RPMI8226 (cell line): ENCODE data around the gene CDKN1C.

Source experiments
- DNase-seq: peaks from one replicate; pipeline ENCODE4 v3.0.0-alpha.2; 2015

The CDKN1C gene

DNA sequence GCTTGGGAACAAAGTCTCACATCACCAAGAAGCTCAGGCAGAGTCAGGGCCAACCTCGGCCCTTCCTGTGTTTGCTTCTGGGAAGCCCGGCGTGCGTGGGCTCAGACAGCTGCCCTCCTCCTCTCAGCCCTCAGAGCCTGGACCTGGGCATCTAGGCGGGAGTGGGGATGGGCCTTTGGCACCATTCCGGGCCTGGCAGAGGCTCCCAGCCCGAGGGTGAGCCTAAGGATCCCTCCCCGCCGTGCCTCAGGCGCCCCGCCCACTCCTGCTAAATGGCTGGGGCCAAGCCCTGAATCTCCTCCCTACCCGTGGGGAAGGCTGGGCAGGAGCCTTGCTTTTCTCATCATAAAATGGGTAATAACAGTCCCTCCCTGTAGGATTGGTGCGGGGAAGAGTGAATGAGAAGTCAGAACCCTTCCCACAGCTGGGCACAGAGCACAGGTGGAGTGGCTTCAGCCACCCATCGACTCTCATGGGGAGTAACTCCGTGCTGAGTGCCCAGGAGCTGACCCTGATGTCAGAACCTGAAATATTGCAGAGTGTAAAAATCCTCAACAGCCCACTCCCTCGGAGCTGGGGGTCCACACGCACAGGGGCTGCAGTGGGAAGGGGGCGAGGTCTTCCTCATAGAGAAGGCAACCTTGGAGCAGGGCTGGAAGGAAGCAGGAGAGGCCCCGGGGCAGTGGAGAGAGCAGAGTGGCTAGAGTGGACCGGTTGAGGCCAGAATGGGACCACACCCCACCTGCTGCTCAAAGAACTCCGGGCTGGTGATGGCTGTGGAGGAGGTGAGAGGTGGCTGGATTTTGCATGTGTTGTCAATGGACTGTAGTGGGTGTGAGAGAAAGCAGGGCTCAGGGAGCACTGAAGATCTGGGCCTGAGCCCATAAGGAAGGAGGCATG is 18.8 kb upstream of the CDKN1C start:
- no peak for DNase-seq

DNA sequence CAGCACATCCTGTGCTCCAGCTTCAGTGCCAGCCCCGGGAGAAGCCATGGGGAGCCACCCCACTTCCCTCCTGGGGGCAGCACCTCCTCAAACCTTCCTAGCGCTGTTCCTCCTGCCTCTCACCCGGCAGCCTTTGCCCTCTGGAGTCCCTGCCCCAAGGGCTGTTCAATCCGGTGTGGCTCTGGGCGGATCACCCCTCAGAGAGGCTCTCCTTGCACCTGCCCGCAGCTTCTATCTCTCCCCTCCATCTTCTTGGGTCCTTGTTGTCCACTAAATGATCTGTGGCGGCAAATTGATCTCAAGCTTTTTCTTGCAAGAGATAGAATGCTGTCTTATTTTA is 18.1 kb upstream of the CDKN1C start:
- no peak for DNase-seq

DNA sequence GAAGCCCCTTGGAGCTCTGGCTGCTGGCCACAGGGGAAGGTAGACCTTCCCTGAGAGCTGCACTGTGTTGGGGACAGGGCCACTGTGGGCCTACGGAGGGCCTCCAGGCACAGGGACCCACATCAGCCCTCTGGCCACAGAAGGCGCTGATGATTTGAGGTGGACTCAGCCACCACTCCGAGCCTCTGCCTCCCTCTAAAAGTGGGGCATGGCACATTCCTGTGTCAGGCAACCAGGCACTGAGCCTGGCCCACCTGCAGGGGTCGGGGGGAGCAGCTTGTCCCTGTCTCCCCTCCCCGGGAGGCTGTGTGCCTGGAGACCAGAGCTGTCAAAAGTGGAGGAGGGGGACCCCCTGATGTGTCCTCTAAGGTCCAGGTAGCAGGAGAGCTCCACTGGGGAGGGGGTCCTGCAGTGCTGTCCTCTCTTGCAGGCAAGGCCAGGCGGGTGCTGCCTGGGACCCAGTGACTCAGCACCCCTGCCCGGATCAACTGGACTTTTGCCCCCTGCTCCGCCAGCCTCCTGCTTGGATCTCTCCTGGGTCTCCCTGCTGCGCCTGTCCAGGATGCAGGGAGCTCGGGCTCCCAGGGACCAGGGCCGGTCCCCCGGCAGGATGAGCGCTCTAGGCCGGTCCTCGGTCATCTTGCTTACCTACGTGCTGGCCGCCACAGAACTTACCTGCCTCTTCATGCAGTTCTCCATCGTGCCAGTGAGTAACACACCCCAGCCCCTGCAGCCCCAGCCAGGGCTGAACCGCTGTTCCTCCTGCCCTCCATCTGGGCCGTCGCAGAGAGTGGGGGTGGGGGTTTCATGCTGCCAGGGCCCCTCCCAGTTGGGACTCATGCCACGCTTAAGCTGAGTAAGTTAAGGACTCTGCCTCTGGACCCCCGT is 17.5 kb upstream of the CDKN1C start:
- DNase-seq = no peak

DNA sequence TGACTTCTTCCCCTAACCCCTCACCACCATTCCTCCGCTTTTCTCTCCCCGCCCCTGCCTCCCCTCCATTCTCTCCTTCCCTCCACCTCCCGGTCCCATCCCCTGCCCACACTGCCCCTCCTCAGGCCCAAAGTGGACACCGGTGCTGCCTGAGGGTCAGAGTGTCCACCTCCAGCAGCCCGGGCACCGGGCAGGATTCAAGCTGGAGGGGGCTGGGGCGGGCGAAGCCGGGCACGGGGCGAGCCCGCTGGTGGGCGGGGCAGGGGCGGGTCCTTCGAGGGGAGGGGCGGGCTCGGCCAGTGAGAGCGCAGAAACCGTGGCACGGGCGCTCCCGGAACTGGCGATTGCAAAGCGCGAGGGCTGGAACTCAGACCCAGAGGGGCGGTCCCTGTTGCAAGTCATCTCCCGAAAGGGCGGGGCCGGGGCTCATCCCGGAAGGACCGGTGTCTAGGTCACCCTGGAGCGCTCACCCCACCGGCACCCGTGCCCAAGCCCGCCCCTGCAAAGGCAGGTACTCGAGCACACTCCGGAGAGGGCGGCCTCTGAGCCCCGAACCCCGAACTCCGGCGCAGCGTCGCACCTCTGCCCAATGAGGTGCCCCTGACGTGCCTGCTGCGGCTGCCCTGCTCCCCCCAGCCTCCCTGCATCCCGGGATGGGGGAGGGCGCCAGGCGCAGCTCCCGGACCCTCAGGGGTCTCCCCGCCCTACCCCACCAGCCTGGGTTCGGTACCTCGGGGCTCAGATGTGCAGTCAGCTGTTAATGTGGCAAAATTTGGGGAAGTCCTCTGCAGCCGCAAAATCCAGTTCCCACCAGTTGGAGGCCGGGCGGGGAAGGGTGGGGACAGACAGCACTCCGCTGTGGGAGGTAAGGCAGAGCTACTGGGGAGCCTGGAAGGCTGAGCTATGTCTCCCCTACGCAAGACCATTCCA is 16.5 kb upstream of the CDKN1C start:
- DNase-seq = peak; percentile 95

DNA sequence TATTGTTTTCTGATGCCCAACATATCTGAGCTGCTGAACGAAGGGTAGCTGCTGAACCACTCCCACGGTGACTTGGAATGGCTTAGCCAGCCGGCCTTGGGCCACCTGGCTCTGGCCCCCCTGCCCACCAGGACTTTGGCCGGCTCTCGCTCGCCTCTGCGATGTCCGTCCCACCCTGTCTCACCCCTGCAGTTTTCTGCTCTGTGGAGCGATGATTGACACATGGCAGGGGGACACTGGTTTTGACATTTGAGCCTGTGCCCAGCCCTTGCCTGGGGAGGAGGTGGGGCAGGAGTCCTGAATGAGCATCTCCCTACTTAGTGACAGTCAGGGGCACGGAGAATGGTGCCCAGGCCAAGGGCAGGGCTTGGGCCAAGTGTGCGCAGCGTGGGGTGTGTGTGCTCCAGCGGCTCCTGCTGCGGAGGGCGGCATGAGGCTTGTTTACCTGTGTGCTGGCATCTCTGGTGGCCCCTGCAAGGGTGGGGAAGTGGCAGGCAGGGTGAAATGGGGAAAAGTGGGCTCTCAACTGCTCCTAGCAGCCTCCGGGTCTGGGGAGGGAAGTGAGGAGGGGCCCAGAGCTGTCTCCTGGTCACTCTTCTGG is 15.7 kb upstream of the CDKN1C start:
- DNase-seq = no peak

DNA sequence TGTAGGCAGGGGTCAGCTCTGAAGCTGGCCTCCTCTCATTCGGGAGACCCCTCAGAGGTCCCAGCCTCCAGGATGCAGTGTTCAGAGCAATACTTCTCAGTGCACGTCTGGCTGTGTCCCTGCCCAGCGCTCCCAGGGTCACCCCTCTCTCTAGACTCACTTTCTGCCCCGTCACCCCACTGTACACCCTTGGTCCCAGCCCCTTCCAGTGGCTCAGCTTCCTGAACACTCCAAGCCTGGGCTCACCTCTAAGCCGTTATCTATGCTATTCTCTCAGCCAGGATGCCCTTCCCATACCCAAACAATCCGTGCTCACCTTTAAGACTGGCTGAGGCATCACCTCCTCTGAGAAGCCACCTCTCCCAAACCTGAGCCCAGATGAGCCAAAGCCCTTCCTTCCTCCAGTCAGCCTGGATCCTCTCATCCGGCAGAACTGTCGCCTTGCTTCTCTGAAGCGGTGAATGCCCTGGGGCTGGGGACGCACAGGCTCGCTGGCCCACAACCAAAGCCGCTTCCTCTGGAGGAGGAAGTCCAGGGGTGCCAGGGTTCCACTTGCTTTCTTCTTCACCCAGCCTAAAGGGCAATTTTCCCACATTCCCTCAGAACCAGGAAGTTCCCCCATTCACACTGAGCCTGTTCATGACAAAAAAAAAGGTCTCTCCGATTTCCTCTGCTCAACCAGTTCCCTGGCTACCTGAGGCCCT is 13.7 kb upstream of the CDKN1C start:
- DNase-seq = no peak

DNA sequence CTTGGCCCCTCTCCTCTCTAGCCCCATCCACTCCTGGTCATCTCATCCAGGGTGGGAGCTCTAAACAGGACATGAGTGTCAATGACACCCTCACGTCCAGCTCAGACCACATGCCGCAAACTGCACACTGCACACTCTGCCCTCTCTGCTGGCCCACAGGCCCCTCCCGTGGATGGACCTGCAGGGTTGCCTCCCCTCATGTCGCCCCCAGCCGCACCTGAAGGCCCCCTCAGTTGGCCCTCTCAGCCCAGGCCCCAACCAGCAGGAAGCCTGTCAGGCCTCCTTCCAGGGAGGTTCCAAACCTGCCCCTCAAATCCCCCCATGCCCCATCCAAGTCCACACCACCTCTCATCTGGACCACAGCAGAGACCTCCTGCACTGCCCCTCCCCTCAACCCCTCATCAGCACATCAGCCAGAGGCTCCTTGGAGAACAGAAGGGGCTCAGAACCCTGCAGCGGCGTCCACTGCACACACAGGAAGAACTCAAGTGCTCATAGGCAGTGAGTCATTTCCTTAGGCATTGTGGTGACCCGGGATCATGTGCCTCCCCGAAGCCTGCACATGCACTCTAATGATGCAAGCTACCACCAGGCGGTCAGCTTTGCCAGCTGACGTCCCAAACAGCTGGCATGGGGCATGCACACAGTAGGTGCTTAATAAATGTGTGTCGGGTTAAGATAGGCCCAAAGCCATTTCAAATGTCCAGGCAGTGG is 12.9 kb upstream of the CDKN1C start:
- DNase-seq = peak; percentile 57

DNA sequence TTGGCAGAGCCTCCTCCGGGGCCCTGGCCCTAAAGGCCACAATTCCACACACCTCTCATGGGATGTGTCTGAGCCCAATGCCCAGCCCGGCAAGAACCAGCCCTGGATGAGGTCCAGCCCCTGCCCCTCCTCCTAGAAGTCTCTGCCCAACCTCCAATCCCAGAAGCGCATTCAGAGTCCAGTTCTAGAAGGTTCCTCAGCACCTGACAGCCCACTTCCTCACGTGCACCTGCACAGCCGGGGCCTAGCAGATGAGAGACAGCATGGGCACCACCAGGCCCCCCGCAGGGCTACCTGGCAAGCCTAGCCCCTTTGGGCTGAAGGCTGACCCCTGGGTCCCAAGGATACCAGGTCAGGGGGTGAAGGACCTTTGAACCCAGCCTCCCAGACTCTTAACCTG is 11.5 kb upstream of the CDKN1C start:
- no peak for DNase-seq

DNA sequence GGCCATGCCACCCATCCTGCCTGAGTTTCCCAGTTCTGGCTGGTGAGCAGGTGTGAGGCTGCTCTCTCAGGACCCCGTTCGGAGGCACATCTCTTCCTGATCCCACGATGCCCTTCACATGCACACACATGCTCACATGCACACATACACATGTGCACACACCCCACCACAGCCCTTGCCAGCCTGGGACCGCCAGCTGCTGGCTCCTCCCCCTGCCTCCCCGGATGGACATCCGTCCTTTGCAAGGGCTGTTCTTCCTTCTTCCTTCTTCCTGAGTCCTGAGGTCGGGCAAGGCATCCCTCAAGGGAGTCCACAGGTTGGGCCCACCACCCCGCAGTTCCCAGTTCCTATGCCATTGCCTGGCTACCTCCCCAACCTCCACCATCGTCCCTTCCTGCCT is 10.5 kb upstream of the CDKN1C start:
- no peak for DNase-seq

DNA sequence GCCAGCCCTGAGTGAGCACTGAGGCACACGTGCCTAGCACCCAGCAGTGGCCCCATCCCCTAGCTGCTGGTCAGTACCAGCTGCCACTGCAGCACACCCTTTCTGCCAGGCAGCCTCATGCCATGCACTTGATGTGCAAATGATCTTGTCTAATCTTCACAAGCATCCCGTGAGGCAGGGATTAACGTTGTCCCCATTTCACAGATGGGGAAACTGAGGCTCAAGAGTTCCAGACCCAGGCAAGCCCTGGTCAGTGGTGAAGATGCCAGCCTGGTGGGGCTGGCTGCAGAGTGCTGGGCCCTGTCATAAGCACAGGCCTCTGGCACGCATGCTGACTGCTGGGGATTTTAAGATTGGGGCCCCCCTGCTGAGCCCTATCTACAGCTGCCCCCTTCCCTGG is 8.4 kb upstream of the CDKN1C start:
- DNase-seq = no peak

DNA sequence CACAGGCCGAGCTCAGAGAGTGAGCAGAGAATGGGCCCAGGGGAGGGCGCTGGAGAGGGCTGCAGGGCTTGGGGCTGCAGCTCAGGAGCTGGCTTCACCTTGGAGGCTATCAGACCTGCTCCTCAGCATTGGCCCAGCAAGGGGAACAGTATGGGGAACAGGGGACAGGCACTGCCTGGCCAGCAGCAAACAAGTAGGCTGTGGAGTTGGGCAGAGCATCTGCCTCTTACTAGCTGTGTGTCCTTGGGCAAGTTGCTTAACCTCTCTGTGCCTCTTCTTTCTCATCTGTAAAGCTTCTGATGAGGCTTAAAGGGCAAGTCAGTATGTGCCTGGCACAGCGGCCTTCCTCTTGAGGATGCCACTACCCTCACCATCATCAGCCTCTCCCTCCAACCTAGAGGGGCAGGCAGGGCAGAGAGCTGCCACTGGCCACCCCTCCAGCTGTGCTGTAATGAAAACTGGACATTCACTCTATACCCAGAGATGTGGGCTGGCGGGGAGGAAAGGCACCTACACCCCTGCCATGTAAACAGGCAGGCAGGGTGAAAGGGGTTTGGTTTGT is 7.5 kb upstream of the CDKN1C start:
- peak; percentile 57 for DNase-seq

DNA sequence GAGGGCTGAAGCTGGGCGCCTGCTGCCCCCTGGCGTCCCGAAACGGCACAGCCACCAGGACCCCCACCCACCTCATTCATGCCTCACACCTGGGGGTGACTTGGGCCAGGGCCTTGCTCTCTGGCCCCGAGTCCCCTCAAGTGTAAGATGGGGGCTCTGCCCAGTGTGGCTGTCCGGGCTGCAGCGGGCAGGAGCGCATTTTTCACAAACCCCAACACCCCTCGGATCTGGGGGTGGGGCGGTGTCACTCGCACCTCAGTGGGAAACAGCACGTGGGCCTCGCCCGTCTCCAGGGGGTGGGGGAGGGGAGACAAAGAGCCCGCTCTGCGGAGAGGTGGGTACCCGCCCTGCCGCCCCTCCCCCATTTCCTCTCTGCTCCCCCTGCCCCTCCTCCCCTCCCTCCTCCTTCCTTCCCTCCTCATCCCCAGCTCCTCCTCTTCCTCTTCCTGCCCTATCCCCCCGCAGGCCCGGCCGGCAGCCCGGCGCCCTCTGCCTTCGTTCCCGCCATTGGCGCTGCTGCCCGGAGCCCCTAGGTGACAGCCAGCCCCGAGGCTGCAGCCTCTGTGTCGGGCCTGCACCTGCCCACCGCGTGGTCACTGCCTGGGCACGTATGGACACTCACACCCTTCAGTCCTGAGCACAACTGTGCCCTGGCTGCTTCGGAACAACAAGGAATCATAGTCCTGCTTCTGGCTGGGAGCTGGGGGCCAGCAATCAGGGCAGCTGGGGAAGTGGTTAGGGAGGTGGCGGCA is 6.8 kb upstream of the CDKN1C start:
- peak; percentile 59 for DNase-seq

DNA sequence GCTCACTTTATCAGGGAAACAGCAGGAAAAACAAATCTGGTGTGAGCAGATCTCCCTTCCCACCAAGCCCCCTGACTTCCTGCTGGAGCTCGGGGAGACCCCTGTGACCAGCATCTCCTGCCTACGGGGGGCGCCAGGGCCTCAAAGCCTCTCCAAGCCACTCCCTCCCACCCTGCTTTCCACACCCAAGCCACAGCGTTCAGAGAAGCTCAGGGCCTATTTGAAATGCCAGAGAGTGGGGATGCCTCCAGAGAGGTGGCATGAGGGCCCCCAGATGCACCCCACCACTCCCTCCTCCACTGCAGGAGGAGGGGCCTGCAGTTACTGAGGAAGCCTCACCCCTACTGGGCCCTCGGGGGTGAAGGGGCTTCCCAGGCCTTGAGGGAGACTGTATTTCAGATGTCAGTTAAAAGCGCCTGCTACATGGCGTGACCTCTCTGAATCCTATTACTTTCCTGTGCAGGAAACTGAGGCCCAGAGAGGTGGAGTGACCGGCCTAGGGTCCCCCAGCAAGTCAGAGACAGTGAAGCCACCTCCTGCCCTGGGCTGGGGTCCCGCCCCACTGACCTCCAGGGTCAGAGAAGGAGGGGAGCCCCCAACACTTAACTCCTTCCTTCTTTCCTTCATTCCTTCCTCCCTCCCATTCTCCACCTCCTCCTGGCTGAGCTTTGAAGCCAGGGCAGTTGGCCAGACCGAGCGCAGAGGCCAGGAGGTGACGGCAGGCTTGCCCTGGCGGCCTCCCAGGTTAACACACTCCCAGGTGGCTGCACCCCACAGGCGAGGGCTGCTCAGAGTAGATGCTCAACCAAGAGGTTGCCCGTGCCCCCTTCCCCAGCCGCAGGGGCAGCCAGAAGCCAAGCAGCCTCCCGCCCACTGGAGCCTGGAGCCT is 6.0 kb upstream of the CDKN1C start:
- peak; percentile 57 for DNase-seq

DNA sequence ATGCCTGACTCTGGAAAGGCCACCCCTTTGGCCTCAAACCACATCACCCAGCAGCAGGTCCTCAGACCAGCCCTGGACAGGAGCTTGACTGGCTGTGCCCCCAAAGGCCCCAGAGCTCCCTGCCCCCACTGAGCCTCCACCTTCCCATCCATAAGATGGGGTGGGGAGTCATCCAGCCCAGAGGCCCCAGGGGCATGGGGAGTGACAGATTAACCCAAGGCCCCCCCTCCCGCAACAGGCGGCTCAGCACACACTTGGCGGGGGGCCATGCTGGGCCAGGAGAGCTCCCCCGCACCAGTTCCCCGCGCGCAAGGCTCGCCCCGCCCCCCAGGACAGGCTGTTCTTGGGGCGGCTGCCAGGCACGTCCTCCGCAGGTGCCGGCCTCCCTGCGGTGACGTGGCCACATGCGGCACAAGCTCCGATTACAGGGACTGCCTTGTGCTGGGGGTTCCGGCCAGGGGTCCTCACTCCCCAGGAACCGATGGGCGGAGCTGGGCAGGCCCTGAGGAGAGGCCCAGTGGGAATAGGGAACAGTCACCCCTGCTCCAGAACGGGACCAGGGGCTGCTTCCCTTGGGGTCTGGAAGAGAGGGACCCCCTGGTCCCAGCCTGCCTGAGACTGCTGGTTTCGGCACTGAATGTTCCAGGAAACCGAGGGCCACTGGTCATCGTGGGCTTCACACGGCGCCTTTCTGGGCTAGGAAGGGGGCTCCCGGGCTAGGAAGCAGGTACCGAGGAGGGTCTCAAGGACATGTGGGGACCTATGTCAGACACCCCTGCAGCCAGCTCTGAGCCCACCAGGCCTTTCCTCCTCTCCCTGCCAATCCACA is 5.1 kb upstream of the CDKN1C start:
- no peak for DNase-seq

DNA sequence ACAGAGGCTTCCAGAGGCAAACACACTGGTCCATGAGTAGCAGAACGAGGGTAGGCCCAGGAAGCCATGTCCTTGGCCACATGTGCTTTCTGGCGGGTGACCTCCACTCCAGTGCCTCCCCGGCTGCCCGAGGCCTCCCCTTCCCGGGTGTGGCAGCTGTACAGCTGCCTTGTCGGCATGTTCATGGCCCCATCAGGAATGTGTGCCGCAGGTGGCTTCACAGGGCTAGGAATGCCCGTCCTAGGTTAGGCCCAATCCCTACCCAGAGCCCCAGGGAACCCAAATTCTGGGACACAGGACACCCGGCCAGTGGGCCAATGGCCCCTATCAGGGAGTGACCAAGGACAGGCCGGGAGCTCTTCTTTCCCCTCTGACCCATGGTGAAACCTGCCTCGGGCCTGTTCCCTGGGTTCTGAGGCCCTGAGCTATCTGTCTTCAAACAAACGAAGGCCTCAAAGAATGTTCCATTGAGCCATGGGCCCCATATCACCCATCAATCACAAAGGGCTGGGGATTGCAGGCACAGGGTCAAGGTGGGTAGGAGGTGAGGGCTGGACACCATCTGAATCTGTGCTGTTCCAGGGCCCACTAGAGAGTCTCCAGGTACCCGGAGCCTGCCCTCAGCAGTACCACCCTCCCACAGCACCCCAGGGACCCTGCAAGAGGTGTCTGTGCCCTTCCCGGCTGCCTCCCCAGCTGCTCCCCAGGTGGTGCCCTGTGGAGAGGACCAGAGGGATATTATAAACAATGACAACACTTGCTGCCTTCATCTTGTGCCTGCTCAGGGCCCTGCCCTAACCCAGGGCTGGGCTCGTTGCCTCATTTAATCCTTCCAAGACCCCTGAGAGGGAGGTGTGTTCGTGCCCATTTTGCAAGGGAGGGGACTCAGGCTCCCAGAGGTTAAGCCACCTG is 4.0 kb upstream of the CDKN1C start:
- DNase-seq = no peak

DNA sequence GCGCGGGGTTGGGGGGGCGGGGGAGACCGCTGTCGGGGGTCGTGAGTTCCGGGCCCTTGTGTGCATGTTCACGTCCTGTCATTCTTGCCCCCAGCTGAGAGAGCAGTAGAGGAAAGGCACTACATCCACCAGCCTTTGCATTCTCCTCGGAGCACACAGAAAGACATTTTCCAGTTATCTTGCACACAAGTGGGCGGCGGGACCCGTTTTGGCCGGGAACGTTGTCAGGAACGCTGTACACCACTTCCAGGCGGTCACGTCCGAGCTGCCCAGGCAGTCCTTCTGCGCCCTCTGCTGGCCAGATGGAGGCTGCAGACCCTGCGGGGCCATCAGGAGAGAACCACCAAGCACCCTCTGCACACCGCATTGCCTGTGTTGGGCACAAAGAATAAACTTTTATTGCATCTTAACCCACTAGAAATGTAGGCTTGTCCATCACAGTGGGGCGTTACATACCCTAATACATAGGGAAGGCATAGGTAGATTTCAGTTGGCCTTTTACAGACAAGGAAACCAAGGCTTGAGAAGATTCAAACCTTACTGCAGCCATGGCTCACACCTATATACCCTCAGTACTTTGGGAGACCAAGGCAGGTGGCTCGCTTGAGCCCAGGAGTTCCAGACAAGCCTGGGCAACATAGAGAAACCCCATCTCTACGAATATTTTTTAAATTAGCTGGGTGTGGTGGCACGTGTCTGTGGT is 2.8 kb upstream of the CDKN1C start:
- DNase-seq = peak; percentile 81
